Measurements from ENCODE around the gene CRIM1. TPM values are rescaled to one million over a fixed set of nuclear protein-coding genes. Genes with fewer than 3 reads are reported as not detected.

CRIM1 gene
- total RNA-seq, 1 experiment from 2014 or later, result 46.5 TPM

DNA sequence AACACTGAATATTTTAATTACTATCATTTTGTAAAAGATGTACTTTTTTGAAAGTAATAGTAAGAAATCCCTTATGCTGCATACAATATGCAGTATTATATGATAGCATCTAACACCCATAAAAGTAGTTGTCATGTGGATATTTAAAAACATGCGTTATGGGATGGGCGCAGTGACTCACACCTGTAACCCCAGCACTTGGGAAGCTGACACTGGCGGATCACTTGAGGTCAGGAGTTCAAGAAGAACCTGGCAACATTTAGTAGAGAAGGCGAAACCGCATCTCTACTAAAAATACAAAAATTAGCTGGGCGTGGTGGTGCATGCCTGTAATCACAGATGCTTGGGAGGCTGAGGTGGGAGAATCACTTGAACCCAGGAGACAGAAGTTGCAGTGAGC is 153.5 kb downstream of the CRIM1 start:
- ChIA-PET CTCF (no interaction called here), POLR2A (ENCODE audit: low non-redundant PET) (no interaction called here)
- Histone ChIP-seq H3K27me3 (replicated peaks; ENCODE audit: insufficient read depth, low read depth, low read length, poor library complexity) (no peaks in the 10 kb centered on the region), H3K4me3 (ENCODE audit: low read depth, low read length, poor library complexity, severe bottlenecking) (no peak overlapping the region), H3K36me3 (ENCODE audit: insufficient read depth, low read length, poor library complexity, severe bottlenecking) (no peaks in the 10 kb centered on the region), H3K27ac (ENCODE audit: low read depth, low read length, poor library complexity, severe bottlenecking) (no peak overlapping the region), H3K9me3 (ENCODE audit: low read depth, low read length, poor library complexity, severe bottlenecking) (no peaks in the 10 kb centered on the region), H3K4me1 (ENCODE audit: insufficient read depth, low read length, poor library complexity, severe bottlenecking) (no peaks in the 10 kb centered on the region)
- DNase-seq (ENCODE audit: low spot score), result no peak
- TF ChIP-seq CTCF (conservative IDR thresholded peaks at IDR 0.05; ENCODE audit: low read depth, low read length), result no peak
- no peak for TF ChIP-seq EZH2 (IDR thresholded peaks at IDR 0.05; ENCODE audit: borderline replicate concordance, low read depth, low read length, poor library complexity, severe bottlenecking)
- BruUV-seq (replicated peaks), result no TSS peak
- intact Hi-C loops (cut with micrococcal nuclease; ENCODE audit: unreplicated experiment), result loop anchor here (5.0 kb wide), 2 partner anchors 47 to 153 kb away; no protein-coding TSS in a partner anchor

- POLR2A ChIA-PET (ENCODE audit: low non-redundant PET), result no interaction called here
- Histone ChIP-seq H3K9me3 (ENCODE audit: low read depth, low read length, poor library complexity, severe bottlenecking) (no peaks in the 10 kb centered on the region), H3K4me3 (ENCODE audit: low read depth, low read length, poor library complexity, severe bottlenecking) (no peak overlapping the region), H3K4me1 (ENCODE audit: insufficient read depth, low read length, poor library complexity, severe bottlenecking) (no peaks in the 10 kb centered on the region), H3K36me3 (ENCODE audit: insufficient read depth, low read length, poor library complexity, severe bottlenecking) (no peaks in the 10 kb centered on the region), H3K27ac (ENCODE audit: low read depth, low read length, poor library complexity, severe bottlenecking) (no peak overlapping the region), H3K27me3 (replicated peaks; ENCODE audit: insufficient read depth, low read depth, low read length, poor library complexity) (no peaks in the 10 kb centered on the region)
- intact Hi-C loops (cut with micrococcal nuclease; ENCODE audit: unreplicated experiment), result no loop called here
- no TSS peak for BruUV-seq (replicated peaks)
- DNase-seq (ENCODE audit: low spot score), result no peak
- CTCF ChIA-PET, result no interaction called here
- TF ChIP-seq EZH2 (IDR thresholded peaks at IDR 0.05; ENCODE audit: borderline replicate concordance, low read depth, low read length, poor library complexity, severe bottlenecking) (no peak), CTCF (conservative IDR thresholded peaks at IDR 0.05; ENCODE audit: low read depth, low read length) (no peak)
Observed at GRCh38 chr2:36511858-36512603, 156.5 kb downstream of the CRIM1 start.

DNA sequence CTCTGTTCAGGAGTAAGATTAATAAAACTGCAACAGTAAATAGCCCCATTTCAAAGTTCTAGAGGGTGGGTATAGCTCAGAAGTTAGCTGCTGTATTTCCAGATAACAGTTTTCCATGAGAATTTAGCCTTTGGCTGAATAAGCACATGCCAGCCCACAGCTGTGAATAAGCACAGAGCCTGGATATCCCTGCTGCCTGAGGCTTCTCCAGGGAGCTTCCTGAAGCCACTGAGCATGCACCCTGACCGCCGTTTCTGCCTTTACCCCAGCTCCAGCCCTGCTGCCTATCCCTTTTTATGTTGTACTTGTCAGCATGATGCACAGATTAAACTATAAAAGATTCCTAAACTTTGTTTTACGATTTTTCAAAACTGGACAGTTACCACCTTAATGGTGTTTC is 157.1 kb downstream of the CRIM1 start:
- CTCF ChIA-PET, result no interaction called here
- Histone ChIP-seq H3K4me1 (ENCODE audit: insufficient read depth, low read length, poor library complexity, severe bottlenecking) (no peaks in the 10 kb centered on the region), H3K27me3 (replicated peaks; ENCODE audit: insufficient read depth, low read depth, low read length, poor library complexity) (no peaks in the 10 kb centered on the region), H3K36me3 (ENCODE audit: insufficient read depth, low read length, poor library complexity, severe bottlenecking) (no peaks in the 10 kb centered on the region), H3K9me3 (ENCODE audit: low read depth, low read length, poor library complexity, severe bottlenecking) (no peaks in the 10 kb centered on the region), H3K4me3 (ENCODE audit: low read depth, low read length, poor library complexity, severe bottlenecking) (no peak overlapping the region), H3K27ac (ENCODE audit: low read depth, low read length, poor library complexity, severe bottlenecking) (no peak overlapping the region)
- no peak for TF ChIP-seq CTCF (conservative IDR thresholded peaks at IDR 0.05; ENCODE audit: low read depth, low read length)
- TF ChIP-seq EZH2 (IDR thresholded peaks at IDR 0.05; ENCODE audit: borderline replicate concordance, low read depth, low read length, poor library complexity, severe bottlenecking), result no peak
- BruUV-seq (replicated peaks), result no TSS peak
- POLR2A ChIA-PET (ENCODE audit: low non-redundant PET), result no interaction called here
- no peak for DNase-seq (ENCODE audit: low spot score)
- intact Hi-C loops (cut with micrococcal nuclease; ENCODE audit: unreplicated experiment), result no loop called here

Measured in A673 (cell line).